ENCODE measurements around the gene SPDYE5.
"Not testable (repeated sequence)": the region's sequence is repeated elsewhere in the genome, so short reads cannot be mapped to it uniquely, and the experiment has no call there.

GRCh38 chr7:75518842-75519241 lies 26.7 kb downstream of the SPDYE5 start:
- not testable (repeated sequence) for TF ChIP-seq EZH2 (IDR thresholded peaks at IDR 0.05); POLR2AphosphoS5 (IDR thresholded peaks at IDR 0.05; ENCODE audit: borderline replicate concordance, low read depth, low read length)
